Measurements from ENCODE around the gene FAM171A1.
"Not testable (repeated sequence)": the region's sequence is repeated elsewhere in the genome, so short reads cannot be mapped to it uniquely, and the experiment has no call there.

FAM171A1 gene

GRCh38 chr10:15276039-15276438 is 95.0 kb downstream of the FAM171A1 start:
- not testable (repeated sequence) for DNase-seq

- DNase-seq = not testable (repeated sequence)
Measured at GRCh38 chr10:15269838-15270237, 101.3 kb downstream of the FAM171A1 start.

- no peak for DNase-seq
Measured at GRCh38 chr10:15267496-15267895, 103.6 kb downstream of the FAM171A1 start.

GRCh38 chr10:15266117-15266516 is 105.0 kb downstream of the FAM171A1 start:
- DNase-seq = no peak

GRCh38 chr10:15265558-15265957 is 105.5 kb downstream of the FAM171A1 start:
- no peak for DNase-seq

GRCh38 chr10:15265056-15265455 is 106.0 kb downstream of the FAM171A1 start:
- DNase-seq = no peak

GRCh38 chr10:15263657-15264323 is 107.3 kb downstream of the FAM171A1 start:
- DNase-seq = no peak

GRCh38 chr10:15262036-15262713 is 108.9 kb downstream of the FAM171A1 start:
- no peak for DNase-seq

- DNase-seq = no peak
Measured at GRCh38 chr10:15259136-15259535, 112.0 kb downstream of the FAM171A1 start.

GRCh38 chr10:15258255-15258654 is 112.8 kb downstream of the FAM171A1 start:
- DNase-seq = no peak

GRCh38 chr10:15255961-15256360 is 115.1 kb downstream of the FAM171A1 start:
- DNase-seq = no peak

GRCh38 chr10:15254808-15255648 is 116.1 kb downstream of the FAM171A1 start:
- no peak for DNase-seq

- no peak for DNase-seq
Measured at GRCh38 chr10:15253951-15254807, 116.9 kb downstream of the FAM171A1 start.

- no peak for DNase-seq
Measured at GRCh38 chr10:15252396-15252795, 118.7 kb downstream of the FAM171A1 start.

- DNase-seq = no peak
Measured at GRCh38 chr10:15251791-15252380, 119.2 kb downstream of the FAM171A1 start.

- no peak for DNase-seq
Measured at GRCh38 chr10:15245530-15245929, 125.6 kb downstream of the FAM171A1 start.

- DNase-seq = no peak
Measured at GRCh38 chr10:15244635-15245197, 126.4 kb downstream of the FAM171A1 start.

GRCh38 chr10:15242261-15242840 is 128.7 kb downstream of the FAM171A1 start:
- no peak for DNase-seq

GRCh38 chr10:15241306-15241705 is 129.8 kb downstream of the FAM171A1 start:
- DNase-seq = no peak

GRCh38 chr10:15238555-15239335 is 132.3 kb downstream of the FAM171A1 start:
- DNase-seq = no peak

GRCh38 chr10:15237351-15237750 is 133.7 kb downstream of the FAM171A1 start:
- no peak for DNase-seq

All from NCI-H2029 treated with DMSO at 0.1 percent for 48 hours (cell line).